Inflammatory macrophage treated with lipopolysaccharide for 4 hours (primary cell): Measurements from ENCODE around the gene LHX8.

Experiments used
- DNase-seq: peaks from one replicate; pipeline ENCODE4 v3.0.0-alpha.2; 2020

Gene LHX8

DNA sequence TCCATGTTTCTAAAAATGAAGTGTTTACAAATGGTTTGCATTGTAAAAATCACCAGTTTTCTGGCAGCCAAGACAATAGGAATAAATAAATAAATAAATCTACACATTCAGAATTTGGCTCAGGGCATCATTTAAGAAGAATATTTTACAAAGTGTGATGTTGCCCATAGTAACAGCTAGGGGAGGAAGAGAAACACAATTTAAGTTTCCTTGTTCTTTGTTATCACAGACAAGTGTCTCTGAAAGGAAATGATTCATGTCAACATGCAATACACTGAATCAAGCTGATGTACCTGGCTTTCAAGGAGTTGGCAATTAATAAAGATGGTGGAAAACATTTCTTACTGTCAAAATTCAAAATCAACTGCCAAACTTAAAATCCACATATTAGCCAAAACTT, 74.7 kb downstream of the LHX8 start:
- no peak for DNase-seq
